Coronary artery (tissue), 2 donors: Measurements from ENCODE around the gene CRTC2.

Source experiments
- DNase-seq: peaks from one replicate; pipeline ENCODE4 v3.0.0-alpha.2; 2017; ENCODE audit warnings: low spot score
- H3K27ac ChIP-seq, 2 donors: fragments of 200-600 bp; sonication (generic); one replicate each; pipeline ENCODE4 v1.5.1; 2016 to 2019
- H3K4me3 ChIP-seq: fragments of 200-600 bp; sonication (generic); 2 replicates; pipeline ENCODE4 v1.5.1; 2016; ENCODE audit warnings: mild to moderate bottlenecking, moderate library complexity
- CTCF ChIP-seq: fragments of 200-600 bp; sonication (generic); IDR thresholded peaks from one replicate; pipeline ENCODE4 v1.5.1; 2019; ENCODE audit warnings: antibody characterized with exemption

CRTC2 gene

GRCh38 chr1:153933430-153933829, 25.0 kb downstream of the CRTC2 start:
- no peak for TF ChIP-seq CTCF
- Histone ChIP-seq H3K4me3 (no peak overlapping the region), H3K27ac (no peak overlapping the region)
- DNase-seq: no peak

GRCh38 chr1:153932156-153933131, 26.0 kb downstream of the CRTC2 start:
- TF ChIP-seq CTCF: no peak
- DNase-seq: no peak
- Histone ChIP-seq H3K27ac (no peak overlapping the region), H3K4me3 (no peak overlapping the region)

GRCh38 chr1:153929981-153930948, 28.1 kb downstream of the CRTC2 start:
- DNase-seq: peak; percentile 68
- TF ChIP-seq CTCF: no peak
- Histone ChIP-seq H3K4me3 (no peak overlapping the region), H3K27ac (no peak overlapping the region)

GRCh38 chr1:153929426-153929825, 29.0 kb downstream of the CRTC2 start:
- no peak for DNase-seq
- TF ChIP-seq CTCF: no peak
- Histone ChIP-seq H3K4me3 (no peak overlapping the region), H3K27ac (no peak overlapping the region)

GRCh38 chr1:153928791-153929341, 29.5 kb downstream of the CRTC2 start:
- Histone ChIP-seq H3K4me3 (no peak overlapping the region), H3K27ac (no peak overlapping the region)
- DNase-seq: no peak
- TF ChIP-seq CTCF: no peak

GRCh38 chr1:153928245-153928644, 30.2 kb downstream of the CRTC2 start:
- no peak overlapping the region for H3K4me3 ChIP-seq

More at GRCh38 chr1:153928245-153928644, 30.2 kb downstream of the CRTC2 start:
- no peak for DNase-seq
- no peak overlapping the region for H3K27ac ChIP-seq
- no peak for TF ChIP-seq CTCF
